22Rv1 (cell line): ENCODE results near the gene CPAMD8.

ENCODE experiments used
- H3K27ac ChIP-seq: fragments of 450-650 bp; 2 replicates; pipeline ENCODE4 v1.5.1; 2017
- ZFX ChIP-seq: fragments of 450-650 bp; IDR thresholded peaks from 2 replicates; pipeline ENCODE4 v1.6.1; 2017; ENCODE audit warnings: antibody characterized with exemption, borderline replicate concordance
- TF ChIP-seq, protein P1 (sequence below): fragments of 450-650 bp; IDR thresholded peaks from 2 replicates; pipeline ENCODE4 v1.5.1; 2017; ENCODE audit warnings: mild to moderate bottlenecking

CPAMD8 gene

DNA sequence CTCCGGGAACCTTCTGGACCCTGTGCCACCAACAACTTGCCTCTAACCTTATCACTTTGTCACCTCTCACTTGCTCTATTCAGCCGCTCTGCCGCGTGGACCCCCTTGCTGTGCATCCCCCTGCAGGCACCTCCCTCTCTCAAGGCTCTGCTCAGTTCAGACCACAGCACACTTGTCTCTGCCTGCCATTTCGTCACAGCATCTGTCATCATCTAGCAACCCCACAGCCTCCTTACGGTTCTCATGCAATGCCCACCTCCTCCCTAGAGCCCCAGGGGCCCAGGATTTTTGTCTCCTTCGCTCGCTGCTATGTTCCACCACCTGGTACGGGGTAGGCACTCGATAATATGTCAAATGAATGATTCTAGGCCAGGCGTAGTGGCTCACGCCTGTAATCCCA lies 43.8 kb upstream of the CPAMD8 start:
- H3K27ac ChIP-seq, result no peak overlapping the region
- TF ChIP-seq ZFX, result no peak
- TF ChIP-seq, protein P1, sequence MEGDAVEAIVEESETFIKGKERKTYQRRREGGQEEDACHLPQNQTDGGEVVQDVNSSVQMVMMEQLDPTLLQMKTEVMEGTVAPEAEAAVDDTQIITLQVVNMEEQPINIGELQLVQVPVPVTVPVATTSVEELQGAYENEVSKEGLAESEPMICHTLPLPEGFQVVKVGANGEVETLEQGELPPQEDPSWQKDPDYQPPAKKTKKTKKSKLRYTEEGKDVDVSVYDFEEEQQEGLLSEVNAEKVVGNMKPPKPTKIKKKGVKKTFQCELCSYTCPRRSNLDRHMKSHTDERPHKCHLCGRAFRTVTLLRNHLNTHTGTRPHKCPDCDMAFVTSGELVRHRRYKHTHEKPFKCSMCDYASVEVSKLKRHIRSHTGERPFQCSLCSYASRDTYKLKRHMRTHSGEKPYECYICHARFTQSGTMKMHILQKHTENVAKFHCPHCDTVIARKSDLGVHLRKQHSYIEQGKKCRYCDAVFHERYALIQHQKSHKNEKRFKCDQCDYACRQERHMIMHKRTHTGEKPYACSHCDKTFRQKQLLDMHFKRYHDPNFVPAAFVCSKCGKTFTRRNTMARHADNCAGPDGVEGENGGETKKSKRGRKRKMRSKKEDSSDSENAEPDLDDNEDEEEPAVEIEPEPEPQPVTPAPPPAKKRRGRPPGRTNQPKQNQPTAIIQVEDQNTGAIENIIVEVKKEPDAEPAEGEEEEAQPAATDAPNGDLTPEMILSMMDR, result no peak

DNA sequence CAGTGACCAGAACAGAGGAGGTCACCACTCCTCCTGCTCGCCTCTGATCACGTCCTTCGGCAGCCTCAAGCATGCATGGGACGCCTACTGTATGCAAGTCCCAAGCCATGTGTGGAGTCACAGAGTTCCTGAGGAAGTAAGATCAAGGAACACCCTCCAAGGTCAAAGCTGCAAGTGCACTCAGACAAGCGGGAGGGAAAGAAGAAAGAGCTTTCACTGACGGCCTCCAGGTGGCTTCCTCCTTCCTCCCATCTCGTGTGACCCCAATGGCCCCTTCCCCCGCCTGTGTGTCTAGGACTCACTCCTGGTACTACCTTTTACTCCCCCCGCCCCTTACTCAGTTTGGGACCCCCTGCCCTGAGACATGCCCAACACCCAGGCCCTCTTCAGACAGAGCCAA lies 42.6 kb upstream of the CPAMD8 start:
- TF ChIP-seq, protein P1, result no peak
- TF ChIP-seq ZFX, result no peak
- no peak overlapping the region for H3K27ac ChIP-seq

DNA sequence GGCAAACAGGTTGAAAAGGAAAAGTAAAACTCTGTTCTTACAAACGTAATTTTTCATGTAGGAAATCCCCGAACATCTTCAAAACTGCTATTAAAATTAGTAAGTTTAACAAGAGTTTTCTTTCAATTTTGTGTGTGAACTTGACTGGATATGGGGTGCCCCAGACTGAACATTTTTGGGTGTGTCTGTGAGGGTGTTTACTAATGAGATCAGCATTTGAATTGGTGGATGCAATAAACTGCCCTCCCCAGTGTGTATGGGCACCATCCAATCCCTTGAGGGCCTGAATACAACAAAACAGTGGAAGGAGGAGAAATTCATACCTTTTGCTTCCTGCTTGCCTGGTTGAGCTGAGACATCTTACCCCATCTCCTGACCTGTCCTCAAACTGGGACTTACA lies 36.8 kb upstream of the CPAMD8 start:
- no peak overlapping the region for H3K27ac ChIP-seq

DNA sequence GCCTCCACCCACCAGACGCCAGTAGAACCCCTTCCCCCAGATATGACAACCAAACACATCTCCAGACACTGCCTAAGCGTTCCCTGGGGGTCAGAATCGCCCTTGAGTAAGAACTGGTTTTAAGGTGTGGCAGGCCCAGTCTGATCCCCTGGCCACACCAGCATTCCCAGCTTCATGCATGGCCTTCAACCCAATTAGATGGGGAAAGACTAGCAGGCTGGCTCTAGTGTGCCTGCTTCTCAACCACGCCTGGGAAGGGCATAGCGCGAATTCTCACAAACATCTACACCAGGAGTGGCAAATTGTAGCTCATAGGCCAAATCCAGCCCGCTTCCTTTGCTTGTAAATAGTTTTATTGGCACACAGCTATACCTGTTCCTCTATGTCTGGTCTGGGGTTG lies 35.1 kb upstream of the CPAMD8 start:
- no peak for TF ChIP-seq ZFX
- TF ChIP-seq, protein P1, result no peak
- H3K27ac ChIP-seq, result no peak overlapping the region

More for the DNA sequence above, 36.8 kb upstream of the CPAMD8 start:
- TF ChIP-seq, protein P1, result no peak
- TF ChIP-seq ZFX, result no peak

DNA sequence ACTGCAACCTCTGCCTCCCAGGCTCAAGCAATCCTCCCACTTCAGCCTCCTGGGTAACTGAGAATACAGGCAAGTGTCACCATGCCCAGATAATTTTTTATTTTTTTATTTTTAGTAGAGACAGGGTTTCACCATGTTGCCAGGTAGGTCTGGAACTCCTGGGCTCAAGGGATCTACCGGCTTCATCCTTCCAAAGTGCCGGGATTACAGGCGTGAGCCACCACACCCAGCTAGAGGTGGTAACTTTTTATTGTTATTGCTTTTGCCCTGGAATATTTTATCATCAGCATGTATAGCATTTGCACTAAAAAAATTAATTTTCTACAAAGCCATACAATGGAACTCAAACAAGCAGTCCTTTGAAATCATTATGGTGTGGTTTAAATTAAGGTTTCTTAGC lies 34.6 kb upstream of the CPAMD8 start:
- TF ChIP-seq, protein P1, result no peak
- no peak for TF ChIP-seq ZFX
- H3K27ac ChIP-seq, result no peak overlapping the region

DNA sequence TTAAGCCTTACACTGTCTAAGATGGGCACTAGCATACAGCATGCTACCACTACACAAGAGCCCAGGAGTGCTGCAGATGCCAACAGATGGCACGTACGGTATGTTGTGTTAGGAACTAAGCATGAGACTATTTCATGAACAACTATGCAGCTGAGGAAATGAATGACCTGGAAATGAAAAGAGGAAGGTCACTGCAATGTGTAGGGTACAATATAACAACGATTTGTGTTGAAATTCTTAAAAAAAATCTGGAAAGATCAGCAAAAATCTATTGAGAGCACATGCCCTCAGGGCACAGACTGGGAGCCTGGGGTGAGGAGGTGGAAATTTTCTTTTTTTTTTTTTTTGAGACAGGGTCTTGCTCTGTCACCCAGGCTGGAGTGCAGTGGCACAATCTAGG lies 34.2 kb upstream of the CPAMD8 start:
- TF ChIP-seq, protein P1, result no peak
- no peak for TF ChIP-seq ZFX
- H3K27ac ChIP-seq, result no peak overlapping the region

DNA sequence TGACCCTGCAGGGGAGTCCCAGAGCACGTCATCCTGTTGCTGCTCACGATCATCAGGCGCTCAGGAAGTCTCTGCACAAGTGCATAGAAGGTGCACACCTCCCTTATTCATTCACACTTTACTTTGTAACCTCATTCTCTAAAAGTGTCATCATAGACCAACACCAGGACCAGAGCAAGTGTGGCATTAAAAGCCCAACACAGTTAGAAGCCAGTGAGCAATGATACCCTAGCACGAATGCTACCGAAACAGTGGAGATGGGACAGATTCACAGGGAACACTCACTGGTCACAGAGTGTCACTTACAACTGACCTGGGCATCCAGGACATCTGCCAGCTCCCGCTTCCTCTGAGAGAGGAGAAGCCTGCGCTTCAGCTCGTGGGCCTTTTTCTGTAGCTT lies 31.6 kb upstream of the CPAMD8 start:
- no peak for TF ChIP-seq ZFX
- TF ChIP-seq, protein P1, result no peak
- no peak overlapping the region for H3K27ac ChIP-seq
